ENCODE data around the gene CD55. TPM values are rescaled to one million over a fixed set of nuclear protein-coding genes. Genes with fewer than 3 reads are reported as not detected.

The CD55 gene
- total RNA-seq, 1 experiment from 2014 or later = 17.3 TPM

GRCh38 chr1:207315435-207315834, 6.0 kb upstream of the CD55 start:
- no peak overlapping the region for H2BK20ac ChIP-seq (ENCODE audit: low read depth, low read length, poor library complexity, severe bottlenecking)
- H3K4me1 ChIP-seq (ENCODE audit: insufficient read depth, low read length) = no peaks in the 10 kb centered on the region; the same call in 1 of the 2 replicates
- no peak overlapping the region for H3K4ac ChIP-seq (ENCODE audit: low read depth, low read length)
- H3K14ac ChIP-seq (ENCODE audit: insufficient read depth, low read length) = no peak overlapping the region
- H3K27me3 ChIP-seq (ENCODE audit: insufficient read depth, low read length) = no peaks in the 10 kb centered on the region
- no peak overlapping the region for H2BK15ac ChIP-seq (ENCODE audit: low read depth, low read length)
- no peaks in the 10 kb centered on the region for H3K79me1 ChIP-seq (ENCODE audit: insufficient read depth, low read depth, low read length, poor library complexity, severe bottlenecking)
- H4K5ac ChIP-seq (ENCODE audit: insufficient read length, low read depth, low read length) = no peak overlapping the region
- Mint-ChIP-seq H3K4me3 (no peak overlapping the region), H3K4me1 (peaks cover 25 to 26% of the 10 kb centered on the region in 2 experiments), H3K27ac (no peak overlapping the region), H3K36me3 (ENCODE audit: insufficient read depth in 1 of 3, low read depth in 3 of 3) (no peaks in the 10 kb centered on the region), H3K9me3 (no peaks in the 10 kb centered on the region; a peak in 1 of 5 replicates), H3K27me3 (ENCODE audit: low read depth) (no peaks in the 10 kb centered on the region)
- H3K23ac ChIP-seq (ENCODE audit: insufficient read length, low read depth, low read length) = no peak overlapping the region
- no peak overlapping the region for H3T11ph ChIP-seq (ENCODE audit: low read length)
- H3K79me2 ChIP-seq (ENCODE audit: insufficient read depth, low read length) = no peaks in the 10 kb centered on the region
- H4K20me1 ChIP-seq (ENCODE audit: control insufficient read depth, insufficient read depth, insufficient read length) = no peaks in the 10 kb centered on the region
- H2BK12ac ChIP-seq (ENCODE audit: insufficient read length, low read depth, low read length) = no peak overlapping the region
- TF ChIP-seq, protein P1, sequence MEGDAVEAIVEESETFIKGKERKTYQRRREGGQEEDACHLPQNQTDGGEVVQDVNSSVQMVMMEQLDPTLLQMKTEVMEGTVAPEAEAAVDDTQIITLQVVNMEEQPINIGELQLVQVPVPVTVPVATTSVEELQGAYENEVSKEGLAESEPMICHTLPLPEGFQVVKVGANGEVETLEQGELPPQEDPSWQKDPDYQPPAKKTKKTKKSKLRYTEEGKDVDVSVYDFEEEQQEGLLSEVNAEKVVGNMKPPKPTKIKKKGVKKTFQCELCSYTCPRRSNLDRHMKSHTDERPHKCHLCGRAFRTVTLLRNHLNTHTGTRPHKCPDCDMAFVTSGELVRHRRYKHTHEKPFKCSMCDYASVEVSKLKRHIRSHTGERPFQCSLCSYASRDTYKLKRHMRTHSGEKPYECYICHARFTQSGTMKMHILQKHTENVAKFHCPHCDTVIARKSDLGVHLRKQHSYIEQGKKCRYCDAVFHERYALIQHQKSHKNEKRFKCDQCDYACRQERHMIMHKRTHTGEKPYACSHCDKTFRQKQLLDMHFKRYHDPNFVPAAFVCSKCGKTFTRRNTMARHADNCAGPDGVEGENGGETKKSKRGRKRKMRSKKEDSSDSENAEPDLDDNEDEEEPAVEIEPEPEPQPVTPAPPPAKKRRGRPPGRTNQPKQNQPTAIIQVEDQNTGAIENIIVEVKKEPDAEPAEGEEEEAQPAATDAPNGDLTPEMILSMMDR (conservative IDR thresholded peaks at IDR 0.05) = no peak
- H3K23me2 ChIP-seq (ENCODE audit: insufficient read length, low read depth, low read length, poor library complexity, severe bottlenecking) = no peaks in the 10 kb centered on the region
- no peak overlapping the region for H2AFZ ChIP-seq (ENCODE audit: low read length)
- no peak overlapping the region for H2BK120ac ChIP-seq (ENCODE audit: low read depth, low read length, poor library complexity, severe bottlenecking)
- no peak overlapping the region for H2AK5ac ChIP-seq (ENCODE audit: insufficient read length, low read length)
- no peak overlapping the region for H3K18ac ChIP-seq (ENCODE audit: insufficient read length, low read depth, low read length)
- H2BK5ac ChIP-seq (ENCODE audit: insufficient read length, low read length) = no peak overlapping the region
- no peak overlapping the region for H3K27ac ChIP-seq (ENCODE audit: insufficient read length, low read depth, low read length)
- no peaks in the 10 kb centered on the region for H3K9me3 ChIP-seq (ENCODE audit: control insufficient read depth, low read depth, low read length)
- no peak overlapping the region for H4K91ac ChIP-seq (ENCODE audit: insufficient read length, low read depth, low read length)
- H4K8ac ChIP-seq (replicated peaks; ENCODE audit: insufficient read length, low read depth, low read length) = no peak overlapping the region
- no CpG with 5 or more reads among the region's 3 CpGs for WGBS (ENCODE audit: extremely low coverage, insufficient read length, low lambda C conversion rate)
- DNase-seq = no peak
- H3K4me2 ChIP-seq (ENCODE audit: insufficient read depth, insufficient read length, low read length) = no peak overlapping the region
- no peak overlapping the region for H3K56ac ChIP-seq (ENCODE audit: insufficient read length, low read depth, low read length)
- no peak overlapping the region for H3K9ac ChIP-seq (ENCODE audit: extremely low read depth, insufficient read length, low read length)
